IMR-90 (cell line): ENCODE results near the gene PCDHGB3. TPM values are rescaled to one million over a fixed set of nuclear protein-coding genes. Genes with fewer than 3 reads are reported as not detected.

Experiments used
- ATAC-seq: fragments of 200-7000 bp; cut with Tn5 transposase; 2 replicates; pipeline ENCODE4 v1.9.1; 2020; ENCODE audit warnings: low read depth, mild to moderate bottlenecking, moderate library complexity
- BruUV-seq: library from RNA; stranded (reverse); fragments of 400-500 nt; replicated peaks from 2 replicates; lab custom pipeline; 2021; lab: Mats Ljungman, UMichigan
- CTCF ChIA-PET: fragments of 300-600 bp; formaldehyde crosslinking; extraction: SDS; loops from one replicate; lab custom pipeline; 2021; ENCODE audit warnings: antibody characterized with exemption; lab: Yijun Ruan, JAX
- POLR2A ChIA-PET: fragments of 300-600 bp; sonication (Branson Sonifier 250); formaldehyde crosslinking; loops from one replicate; lab custom pipeline; 2022; ENCODE audit warnings: antibody characterized with exemption; ENCODE audit not compliant: unreplicated experiment; lab: Charles Lee
- DNase-seq: peaks from one replicate; pipeline ENCODE4 v3.0.0; 2013
- H2AFZ ChIP-seq: replicated peaks from 2 replicates; pipeline ENCODE3; 2013; ENCODE audit warnings: low read length, mild to moderate bottlenecking; ENCODE audit not compliant: poor library complexity
- H2AK5ac ChIP-seq: 2 replicates; pipeline ENCODE4 v1.6.1; 2013; ENCODE audit warnings: low read depth, low read length, inconsistent platforms
- H2AK9ac ChIP-seq: replicated peaks from 2 replicates; pipeline ENCODE3; 2013; ENCODE audit warnings: mild to moderate bottlenecking, low read depth, low read length, moderate library complexity; ENCODE audit not compliant: poor library complexity
- H2BK120ac ChIP-seq: 2 replicates; pipeline ENCODE4 v1.6.1; 2013; ENCODE audit warnings: low read depth, low read length, inconsistent platforms
- H2BK15ac ChIP-seq: 3 replicates; pipeline ENCODE4 v1.6.1; 2013; ENCODE audit warnings: low read depth, low read length, inconsistent platforms
- H2BK20ac ChIP-seq: 2 replicates; pipeline ENCODE4 v1.6.1; 2013; ENCODE audit warnings: low read depth, mild to moderate bottlenecking, inconsistent platforms, low read length, moderate library complexity
- H2BK5ac ChIP-seq: 2 replicates; pipeline ENCODE4 v1.6.1; 2013; ENCODE audit warnings: mild to moderate bottlenecking, low read depth, low read length, inconsistent platforms; ENCODE audit not compliant: poor library complexity, severe bottlenecking
- H3K14ac ChIP-seq: replicated peaks from 2 replicates; pipeline ENCODE4 v1.6.1; 2013; ENCODE audit warnings: low read depth, low read length, inconsistent platforms
- H3K18ac ChIP-seq: 2 replicates; pipeline ENCODE4 v1.6.1; 2013; ENCODE audit warnings: low read depth, low read length, control low read depth
- H3K23ac ChIP-seq: 2 replicates; pipeline ENCODE4 v1.6.1; 2013; ENCODE audit warnings: low read depth, low read length, inconsistent platforms
- H3K27ac ChIP-seq: 2 replicates; pipeline ENCODE4 v1.5.1; 2013; ENCODE audit warnings: mild to moderate bottlenecking, control low read depth, low read length; ENCODE audit not compliant: insufficient read depth
- H3K27me3 ChIP-seq: 2 replicates; pipeline ENCODE4 v1.6.1; 2013; ENCODE audit warnings: low read length; ENCODE audit not compliant: control insufficient read depth, insufficient read depth
- H3K36me3 ChIP-seq: 2 replicates; pipeline ENCODE4 v1.6.1; 2013; ENCODE audit warnings: low read length, mixed read lengths; ENCODE audit not compliant: control insufficient read depth, insufficient read depth
- H3K4ac ChIP-seq: 2 replicates; pipeline ENCODE4 v1.6.1; 2013; ENCODE audit warnings: low read depth, low read length, inconsistent platforms
- H3K4me1 ChIP-seq: 2 replicates; pipeline ENCODE4 v1.6.1; 2013; ENCODE audit warnings: low read length, mixed read lengths; ENCODE audit not compliant: control insufficient read depth, insufficient read depth
- H3K4me2 ChIP-seq: 2 replicates; pipeline ENCODE4 v1.6.1; 2013; ENCODE audit warnings: low read depth, mild to moderate bottlenecking, control low read depth, low read length, moderate library complexity
- H3K4me3 ChIP-seq: 2 replicates; pipeline ENCODE4 v1.5.1; 2013; ENCODE audit warnings: low read depth, mild to moderate bottlenecking, control low read depth, low read length, moderate library complexity; ENCODE audit not compliant: insufficient read depth
- H3K56ac ChIP-seq: 2 replicates; pipeline ENCODE4 v1.6.1; 2013; ENCODE audit warnings: low read length, inconsistent platforms; ENCODE audit not compliant: insufficient read depth; ENCODE audit errors: extremely low read depth
- H3K79me1 ChIP-seq, 2 experiments: 2 replicates each; pipeline ENCODE4 v1.6.1; 2013; ENCODE audit warnings: low read length in 2 of 2, inconsistent platforms in 1 of 2, low read depth in 1 of 2
- H3K9ac ChIP-seq: 2 replicates; pipeline ENCODE4 v1.6.1; 2013; ENCODE audit warnings: low read depth, low read length, control low read depth
- H3K9me1 ChIP-seq: 2 replicates; pipeline ENCODE4 v1.6.1; 2013; ENCODE audit warnings: low read length, inconsistent platforms; ENCODE audit not compliant: insufficient read depth
- H3K9me3 ChIP-seq: 2 replicates; pipeline ENCODE4 v1.6.1; 2013; ENCODE audit warnings: low read length; ENCODE audit not compliant: control insufficient read depth, insufficient read depth
- H4K20me1 ChIP-seq: 2 replicates; pipeline ENCODE4 v1.6.1; 2013; ENCODE audit warnings: low read length, inconsistent platforms; ENCODE audit not compliant: insufficient read depth
- H4K5ac ChIP-seq: 2 replicates; pipeline ENCODE4 v1.6.1; 2013; ENCODE audit warnings: mild to moderate bottlenecking, low read depth, low read length, control low read depth
- H4K8ac ChIP-seq, 2 experiments: 2 replicates each; pipeline ENCODE4 v1.6.1; 2013; ENCODE audit warnings: low read depth in 2 of 2, low read length in 2 of 2, control low read depth in 1 of 2, inconsistent platforms in 1 of 2
- H4K91ac ChIP-seq: 2 replicates; pipeline ENCODE4 v1.6.1; 2013; ENCODE audit warnings: low read depth, low read length, inconsistent platforms; ENCODE audit not compliant: insufficient read depth
- BHLHE40 ChIP-seq: fragments of 150-350 bp; IDR thresholded peaks from 2 replicates; pipeline ENCODE4 v1.6.1; 2016; ENCODE audit warnings: mild to moderate bottlenecking, low read depth, low read length
- CTCF ChIP-seq: conservative IDR thresholded peaks from 2 replicates; pipeline ENCODE4 v1.5.1; 2012; ENCODE audit warnings: mild to moderate bottlenecking, low read depth, low read length, improper control_type of control experiment
- ELK1 ChIP-seq: fragments of 150-350 bp; IDR thresholded peaks from 2 replicates; pipeline ENCODE4 v1.6.1; 2016; ENCODE audit warnings: low read depth, mild to moderate bottlenecking, low read length, moderate library complexity, borderline replicate concordance
- FOS ChIP-seq: fragments of 150-350 bp; IDR thresholded peaks from 2 replicates; pipeline ENCODE4 v1.6.1; 2016; ENCODE audit warnings: low read depth, low read length
- MAFK ChIP-seq: IDR thresholded peaks from 2 replicates; pipeline ENCODE4 v1.6.1; 2012; ENCODE audit warnings: low read depth, low read length, improper control_type of control experiment
- MAZ ChIP-seq: IDR thresholded peaks from 2 replicates; pipeline ENCODE4 v1.6.1; 2012; ENCODE audit warnings: low read depth, mild to moderate bottlenecking, low read length, improper control_type of control experiment, moderate library complexity, borderline replicate concordance
- MXI1 ChIP-seq: IDR thresholded peaks from 2 replicates; pipeline ENCODE4 v1.6.1; 2012; ENCODE audit warnings: low read depth, mild to moderate bottlenecking, low read length, moderate library complexity, borderline replicate concordance
- POLR2A ChIP-seq: IDR thresholded peaks from 2 replicates; pipeline ENCODE4 v1.6.1; 2012; ENCODE audit warnings: mild to moderate bottlenecking, low read depth, low read length
- RAD21 ChIP-seq: IDR thresholded peaks from 2 replicates; pipeline ENCODE4 v1.6.1; 2012; ENCODE audit warnings: low read length, improper control_type of control experiment
- RCOR1 ChIP-seq: IDR thresholded peaks from 2 replicates; pipeline ENCODE4 v1.6.1; 2012; ENCODE audit warnings: mild to moderate bottlenecking, low read length, improper control_type of control experiment; ENCODE audit not compliant: insufficient replicate concordance
- RFX5 ChIP-seq: IDR thresholded peaks from 2 replicates; pipeline ENCODE4 v1.8.0; 2012; ENCODE audit warnings: low read depth, mild to moderate bottlenecking, low read length, moderate library complexity
- SMC3 ChIP-seq: fragments of 150-350 bp; IDR thresholded peaks from 2 replicates; pipeline ENCODE4 v1.6.1; 2016; ENCODE audit warnings: low read depth, mild to moderate bottlenecking, antibody characterized with exemption, low read length, moderate library complexity
- USF2 ChIP-seq: fragments of 150-350 bp; IDR thresholded peaks from 2 replicates; pipeline ENCODE4 v1.6.1; 2017; ENCODE audit warnings: mild to moderate bottlenecking, antibody characterized with exemption, low read length, low read depth
- WGBS, 2 experiments: methylation state at CpG; one replicate each; pipeline versions ENCODE4 v1.1.5 to v1.1.7; 2013; ENCODE audit warnings: missing lambda C conversion rate in 2 of 2; ENCODE audit not compliant: insufficient read length in 1 of 2; ENCODE audit errors: extremely low coverage in 2 of 2; 5-methylcytosine and 5-hydroxymethylcytosine counted together
- dilution Hi-C: fragments of 300-500 bp; cut with HindIII; formaldehyde crosslinking; loops from one replicate; pipeline ENCODE4 v1.14.3; 2018; ENCODE audit warnings: low sequenced_read_pairs; ENCODE audit not compliant: unreplicated experiment
- in situ Hi-C: fragments of 300-500 bp; cut with MboI; formaldehyde crosslinking; loops from 3 replicates; pipeline ENCODE4 v1.14.3; 2019; ENCODE audit warnings: low sequenced_read_pairs, inconsistent platforms, mixed read lengths
- intact Hi-C: fragments of 100-400 bp; cut with micrococcal nuclease; formaldehyde crosslinking; loops from 2 replicates; pipeline ENCODE4 v1.10.0; 2022
- polyA plus RNA-seq, 3 experiments: library from polyadenylated mRNA; depleted of rRNA; stranded (reverse); fragments of >200 nt; gene quantifications; 2 replicates each; pipeline ENCODE4 v1.2.3, GENCODE V29; 2012; ENCODE audit warnings: low replicate concordance in 1 of 3
- total RNA-seq: library from RNA; depleted of rRNA; stranded (reverse); fragments of >200 nt; gene quantifications from 2 replicates; pipeline ENCODE4 v1.2.3, GENCODE V29; 2012

Gene PCDHGB3
- total and polyA plus RNA-seq, 2 of the 4 experiments (the other 2 are of a cell fraction): 3.4 to 5.9 TPM

GRCh38 chr5:141371572-141372475 is 1.8 kb downstream of the PCDHGB3 start:
- no peak for TF ChIP-seq RCOR1
- no peak for TF ChIP-seq FOS
- TF ChIP-seq MXI1: no peak
- no peak for TF ChIP-seq ELK1
- no peak for TF ChIP-seq POLR2A
- TF ChIP-seq BHLHE40: no peak
- no peak for TF ChIP-seq USF2
- no peak for TF ChIP-seq SMC3
- no peak for TF ChIP-seq RAD21
- TF ChIP-seq MAFK: no peak
- TF ChIP-seq CTCF: no peak
- TF ChIP-seq RFX5: no peak
- TF ChIP-seq MAZ: no peak
- no peak overlapping the region for H3K4me3 ChIP-seq
- no peaks in the 10 kb centered on the region for H3K4me1 ChIP-seq
- 38% methylated on average over 53 of the region's 69 CpGs; no CpG with 5 or more reads in 1 of the 2 experiments for WGBS, 2 experiments
- no peak overlapping the region for H2BK20ac ChIP-seq
- no peak overlapping the region for H2AK9ac ChIP-seq
- no peak for ATAC-seq
- DNase-seq: no peak
- dilution Hi-C loops: no loop called here
- H3K9ac ChIP-seq: no peak overlapping the region
- H3K27me3 ChIP-seq: no peaks in the 10 kb centered on the region
- H3K23ac ChIP-seq: no peak overlapping the region
- H3K36me3 ChIP-seq: peaks cover 23% of the 10 kb centered on the region
- no peak overlapping the region for H3K4ac ChIP-seq
- no peaks in the 10 kb centered on the region for H3K9me1 ChIP-seq
- H3K14ac ChIP-seq: no peak overlapping the region
- H2AK5ac ChIP-seq: no peak overlapping the region
- peaks cover 57% of the 10 kb centered on the region for H3K9me3 ChIP-seq
- no peak overlapping the region for H2BK5ac ChIP-seq
- H3K79me1 ChIP-seq: no peaks in the 10 kb centered on the region
- H2AFZ ChIP-seq: peak overlapping the region; percentile 49
- H3K56ac ChIP-seq: no peak overlapping the region
- no peak overlapping the region for H3K18ac ChIP-seq
- intact Hi-C loops: no loop called here
- H4K5ac ChIP-seq: no peak overlapping the region
- CTCF ChIA-PET: interaction anchor here (1.3 kb wide), 1 partner anchor 192 kb away, joined by 4 read pairs; no protein-coding TSS in a partner anchor
- no peak overlapping the region; the same call in 1 of the 2 replicates for H3K4me2 ChIP-seq
- H2BK15ac ChIP-seq: no peak overlapping the region
- no peaks in the 10 kb centered on the region for H4K20me1 ChIP-seq
- H2BK120ac ChIP-seq: no peak overlapping the region
- no peak overlapping the region for H4K91ac ChIP-seq
- H4K8ac ChIP-seq: no peak overlapping the region
- in situ Hi-C loops: no loop called here
- BruUV-seq: no TSS peak
- H3K27ac ChIP-seq: no peak overlapping the region
- POLR2A ChIA-PET: no interaction called here
